ENCODE results near the gene EPHA4.
"Not testable (repeated sequence)": the region's sequence is repeated elsewhere in the genome, so short reads cannot be mapped to it uniquely, and the experiment has no call there.

EPHA4 gene

DNA sequence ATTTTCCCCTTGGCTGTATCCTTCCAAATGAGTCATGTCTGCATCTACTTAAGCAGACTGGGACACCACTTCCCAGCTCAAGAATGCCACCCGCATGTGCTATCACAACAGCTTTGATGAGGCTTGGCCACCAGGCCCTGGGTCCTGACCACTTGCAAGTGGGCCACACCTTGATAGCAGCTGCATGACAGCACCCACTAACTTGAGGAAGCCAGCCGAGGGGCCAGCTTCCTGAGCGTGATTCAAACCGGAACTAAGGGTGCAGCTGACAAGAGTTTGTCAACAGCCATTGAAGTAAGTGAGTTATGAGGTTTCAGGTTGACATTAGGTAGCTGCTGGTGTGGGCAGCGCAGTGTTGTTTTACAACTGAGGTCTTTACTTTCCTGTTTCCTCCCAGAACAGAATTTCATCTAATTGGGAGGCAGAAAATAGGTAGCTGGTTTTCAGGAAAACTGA lies 54.4 kb downstream of the EPHA4 start:
- no peak overlapping the region for H3K9ac ChIP-seq (ENCODE audit: low read length)

DNA sequence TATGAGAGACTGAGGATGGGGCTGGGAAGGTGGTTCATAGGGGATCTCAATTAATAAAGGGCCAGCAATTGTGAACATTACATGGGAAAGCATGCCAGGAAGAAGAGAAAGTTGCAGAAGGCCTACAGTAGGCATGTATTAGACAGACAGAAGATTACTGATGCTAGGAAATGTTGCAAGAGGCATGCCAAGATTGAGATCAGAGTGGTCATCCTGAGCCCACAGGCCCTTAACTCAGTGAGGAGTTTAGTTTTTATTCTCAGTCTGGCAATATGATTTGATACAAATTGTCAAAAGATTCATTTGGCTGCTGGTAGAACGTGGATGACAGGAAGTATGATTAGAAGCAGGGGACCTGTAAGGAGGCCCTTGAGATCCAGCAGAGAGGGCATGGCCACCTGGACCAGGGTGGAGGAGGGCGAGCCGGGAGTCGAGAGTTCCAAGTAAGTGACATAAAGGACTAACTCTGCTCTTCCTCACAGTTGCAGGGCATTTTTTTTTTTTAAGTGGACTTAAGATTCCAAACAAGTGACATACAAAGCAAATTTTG lies 54.9 kb downstream of the EPHA4 start:
- no peaks in the 10 kb centered on the region for H3K27me3 ChIP-seq (ENCODE audit: control insufficient read depth in 1 of 2, insufficient read depth in 2 of 2, low read length in 2 of 2)
- no peaks in the 10 kb centered on the region for H3K9me3 ChIP-seq (ENCODE audit: low read length)
- peaks cover 46% of the 10 kb centered on the region for H3K4me1 ChIP-seq (ENCODE audit: insufficient read depth, low read length)
- no peak overlapping the region for H3K9ac ChIP-seq (ENCODE audit: low read length)
- no peaks in the 10 kb centered on the region for H3K36me3 ChIP-seq (ENCODE audit: insufficient read depth, low read length)
- H3K27ac ChIP-seq (ENCODE audit: low read depth, low read length) = no peak overlapping the region
- H3K4me3 ChIP-seq (ENCODE audit: low read depth in 1 of 2, low read length in 2 of 2) = no peak overlapping the region

More for the DNA sequence above, 54.4 kb downstream of the EPHA4 start:
- Histone ChIP-seq H3K27ac (ENCODE audit: low read depth, low read length) (no peak overlapping the region), H3K4me3 (ENCODE audit: low read depth in 1 of 2, low read length in 2 of 2) (no peak overlapping the region), H3K4me1 (ENCODE audit: insufficient read depth, low read length) (peaks cover 46% of the 10 kb centered on the region), H3K27me3 (ENCODE audit: control insufficient read depth in 1 of 2, insufficient read depth in 2 of 2, low read length in 2 of 2) (no peaks in the 10 kb centered on the region), H3K9me3 (ENCODE audit: low read length) (no peaks in the 10 kb centered on the region), H3K36me3 (ENCODE audit: insufficient read depth, low read length) (no peaks in the 10 kb centered on the region)

GRCh38 chr2:221515864-221516263 lies 56.2 kb downstream of the EPHA4 start:
- no peaks in the 10 kb centered on the region for H3K9me3 ChIP-seq (ENCODE audit: low read length)
- H3K36me3 ChIP-seq (ENCODE audit: insufficient read depth, low read length) = no peaks in the 10 kb centered on the region
- H3K4me1 ChIP-seq (ENCODE audit: insufficient read depth, low read length) = peaks cover 46% of the 10 kb centered on the region
- no peaks in the 10 kb centered on the region for H3K27me3 ChIP-seq (ENCODE audit: control insufficient read depth in 1 of 2, insufficient read depth in 2 of 2, low read length in 2 of 2)
- H3K4me3 ChIP-seq (ENCODE audit: low read depth in 1 of 2, low read length in 2 of 2) = no peak overlapping the region
- no peak overlapping the region for H3K9ac ChIP-seq (ENCODE audit: low read length)
- H3K27ac ChIP-seq (ENCODE audit: low read depth, low read length) = no peak overlapping the region

- H3K4me3 ChIP-seq (ENCODE audit: low read depth in 1 of 2, low read length in 2 of 2) = no peak overlapping the region
- H3K9ac ChIP-seq (ENCODE audit: low read length) = no peak overlapping the region
- H3K36me3 ChIP-seq (ENCODE audit: insufficient read depth, low read length) = no peaks in the 10 kb centered on the region
- H3K4me1 ChIP-seq (ENCODE audit: insufficient read depth, low read length) = peaks cover 41% of the 10 kb centered on the region
- no peaks in the 10 kb centered on the region for H3K9me3 ChIP-seq (ENCODE audit: low read length)
- no peak overlapping the region for H3K27ac ChIP-seq (ENCODE audit: low read depth, low read length)
- no peaks in the 10 kb centered on the region for H3K27me3 ChIP-seq (ENCODE audit: control insufficient read depth in 1 of 2, insufficient read depth in 2 of 2, low read length in 2 of 2)
These were observed 57.6 kb downstream of the EPHA4 start for GRCh38 chr2:221514305-221515040.

DNA sequence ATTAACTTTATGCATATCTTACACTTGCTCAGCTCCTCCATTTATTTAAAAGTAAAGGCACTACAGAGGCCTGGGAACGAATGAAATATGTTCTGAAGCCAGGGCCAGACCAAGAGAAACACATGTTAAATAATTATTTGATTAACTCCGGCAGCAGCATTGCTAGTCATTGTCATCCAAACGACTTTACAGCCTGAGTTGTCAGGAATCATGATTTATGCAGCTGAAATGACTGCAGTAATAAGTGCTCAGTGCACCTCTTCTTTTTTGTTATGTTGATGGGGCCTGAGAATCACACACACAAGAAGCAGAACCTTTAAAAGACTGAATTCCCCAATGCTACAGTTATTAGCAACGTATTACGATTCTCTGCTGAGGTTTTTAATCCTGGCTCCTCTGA lies 58.9 kb downstream of the EPHA4 start:
- H3K4me3 ChIP-seq (ENCODE audit: low read depth in 1 of 2, low read length in 2 of 2) = no peak overlapping the region
- peaks cover 33% of the 10 kb centered on the region for H3K4me1 ChIP-seq (ENCODE audit: insufficient read depth, low read length)
- H3K27ac ChIP-seq (ENCODE audit: low read depth, low read length) = no peak overlapping the region
- no peaks in the 10 kb centered on the region for H3K36me3 ChIP-seq (ENCODE audit: insufficient read depth, low read length)
- H3K9ac ChIP-seq (ENCODE audit: low read length) = no peak overlapping the region
- no peaks in the 10 kb centered on the region for H3K27me3 ChIP-seq (ENCODE audit: control insufficient read depth in 1 of 2, insufficient read depth in 2 of 2, low read length in 2 of 2)
- H3K9me3 ChIP-seq (ENCODE audit: low read length) = no peaks in the 10 kb centered on the region

GRCh38 chr2:221511325-221511724 lies 60.8 kb downstream of the EPHA4 start:
- peaks cover 16% of the 10 kb centered on the region for H3K4me1 ChIP-seq (ENCODE audit: insufficient read depth, low read length)
- not testable (repeated sequence) for H3K4me3 ChIP-seq (ENCODE audit: low read depth in 1 of 2, low read length in 2 of 2); H3K9me3 ChIP-seq (ENCODE audit: low read length); H3K27me3 ChIP-seq (ENCODE audit: control insufficient read depth in 1 of 2, insufficient read depth in 2 of 2, low read length in 2 of 2); H3K27ac ChIP-seq (ENCODE audit: low read depth, low read length); H3K36me3 ChIP-seq (ENCODE audit: insufficient read depth, low read length); H3K9ac ChIP-seq (ENCODE audit: low read length)

DNA sequence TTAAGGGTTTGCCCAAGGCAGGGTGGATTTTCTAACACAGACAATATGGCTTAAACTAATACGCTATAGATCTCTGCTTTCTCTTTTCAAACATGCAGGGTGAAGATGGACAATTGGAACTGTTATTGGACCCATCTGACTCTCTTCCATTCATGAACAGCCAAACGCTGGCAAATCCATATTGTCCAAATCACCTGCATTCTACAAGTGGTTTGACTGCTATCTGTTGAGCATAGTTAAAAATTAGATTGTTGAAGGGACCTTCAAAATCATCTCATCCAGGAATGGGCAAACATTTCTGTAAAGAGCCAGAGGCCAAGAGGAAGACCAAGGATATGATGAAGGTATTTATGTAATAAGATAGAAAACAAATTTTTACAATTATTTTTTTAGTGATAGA lies 65.6 kb downstream of the EPHA4 start:
- H3K27ac ChIP-seq (ENCODE audit: low read depth, low read length) = no peak overlapping the region
- H3K9me3 ChIP-seq (ENCODE audit: low read length) = no peaks in the 10 kb centered on the region
- H3K9ac ChIP-seq (ENCODE audit: low read length) = no peak overlapping the region

DNA sequence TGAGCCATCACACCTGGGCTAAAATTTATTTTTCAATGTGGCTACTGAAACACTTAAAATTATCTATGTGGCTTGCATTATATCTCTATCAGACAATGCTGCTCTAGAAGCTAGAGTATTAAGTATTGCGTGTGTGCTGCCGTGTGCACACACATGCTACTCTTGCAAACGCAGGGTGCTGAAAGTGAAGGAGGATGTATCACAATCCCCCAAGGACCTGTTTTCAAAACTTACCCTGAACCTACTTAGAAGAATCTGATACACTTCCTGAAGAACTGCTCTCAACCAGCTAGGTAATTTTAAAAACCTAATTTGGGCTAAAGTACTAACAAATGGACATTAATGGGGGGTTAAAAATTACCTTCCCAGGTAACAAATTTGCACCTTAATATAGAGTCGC lies 66.5 kb downstream of the EPHA4 start:
- Histone ChIP-seq H3K36me3 (ENCODE audit: insufficient read depth, low read length) (no peaks in the 10 kb centered on the region), H3K27me3 (ENCODE audit: control insufficient read depth in 1 of 2, insufficient read depth in 2 of 2, low read length in 2 of 2) (no peaks in the 10 kb centered on the region), H3K9me3 (ENCODE audit: low read length) (no peaks in the 10 kb centered on the region), H3K4me1 (ENCODE audit: insufficient read depth, low read length) (peaks cover 18% of the 10 kb centered on the region), H3K27ac (ENCODE audit: low read depth, low read length) (no peak overlapping the region), H3K9ac (ENCODE audit: low read length) (no peak overlapping the region), H3K4me3 (ENCODE audit: low read depth in 1 of 2, low read length in 2 of 2) (no peak overlapping the region)

More for the DNA sequence above, 65.6 kb downstream of the EPHA4 start:
- Histone ChIP-seq H3K36me3 (ENCODE audit: insufficient read depth, low read length) (no peaks in the 10 kb centered on the region), H3K4me1 (ENCODE audit: insufficient read depth, low read length) (peaks cover 14% of the 10 kb centered on the region), H3K27me3 (ENCODE audit: control insufficient read depth in 1 of 2, insufficient read depth in 2 of 2, low read length in 2 of 2) (no peaks in the 10 kb centered on the region), H3K4me3 (ENCODE audit: low read depth in 1 of 2, low read length in 2 of 2) (no peak overlapping the region)

DNA sequence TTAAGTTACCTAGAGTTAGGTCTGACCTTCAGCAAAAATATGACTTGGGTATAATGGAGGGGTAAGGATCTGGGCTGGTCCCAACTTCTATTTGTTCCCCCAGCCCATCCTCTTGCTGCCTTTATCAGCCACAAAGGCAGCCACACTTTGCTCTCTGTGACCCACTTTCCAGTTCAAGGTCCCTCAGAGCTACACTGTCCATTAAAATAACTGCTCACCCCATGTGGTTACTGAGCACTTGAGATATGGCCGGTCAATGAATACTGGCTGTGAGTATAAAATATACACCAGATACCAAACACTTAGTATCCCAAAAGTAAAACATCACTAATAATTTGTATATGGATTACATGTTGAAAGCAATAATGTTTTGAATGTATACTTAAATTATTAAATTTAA lies 67.2 kb downstream of the EPHA4 start:
- Histone ChIP-seq H3K9ac (ENCODE audit: low read length) (no peak overlapping the region), H3K4me3 (ENCODE audit: low read depth in 1 of 2, low read length in 2 of 2) (no peak overlapping the region), H3K27me3 (ENCODE audit: control insufficient read depth in 1 of 2, insufficient read depth in 2 of 2, low read length in 2 of 2) (no peaks in the 10 kb centered on the region), H3K36me3 (ENCODE audit: insufficient read depth, low read length) (no peaks in the 10 kb centered on the region), H3K4me1 (ENCODE audit: insufficient read depth, low read length) (peaks cover 18% of the 10 kb centered on the region), H3K27ac (ENCODE audit: low read depth, low read length) (no peak overlapping the region), H3K9me3 (ENCODE audit: low read length) (no peaks in the 10 kb centered on the region)

DNA sequence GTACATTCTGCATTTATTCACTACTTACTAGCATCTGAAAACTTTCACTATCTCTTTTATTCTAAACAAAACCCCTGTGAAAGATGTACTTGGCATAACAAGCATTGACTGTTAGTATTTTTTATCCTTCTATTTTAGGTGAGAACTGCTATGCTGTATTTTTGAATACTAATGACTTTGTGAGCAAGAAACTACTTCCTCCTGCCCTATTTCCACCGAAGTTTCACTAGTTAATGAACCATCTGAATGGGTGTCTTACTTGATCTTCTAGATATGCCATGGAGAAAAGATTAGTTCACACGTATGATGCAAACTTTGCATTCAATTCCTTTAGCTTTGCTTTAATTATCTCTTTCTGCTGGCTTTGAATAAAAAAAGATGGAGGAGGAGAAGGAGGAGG lies 68.1 kb downstream of the EPHA4 start:
- H3K4me3 ChIP-seq (ENCODE audit: low read depth in 1 of 2, low read length in 2 of 2) = no peak overlapping the region
- no peaks in the 10 kb centered on the region for H3K36me3 ChIP-seq (ENCODE audit: insufficient read depth, low read length)
- H3K9me3 ChIP-seq (ENCODE audit: low read length) = no peaks in the 10 kb centered on the region
- H3K27ac ChIP-seq (ENCODE audit: low read depth, low read length) = no peak overlapping the region
- H3K27me3 ChIP-seq (ENCODE audit: control insufficient read depth in 1 of 2, insufficient read depth in 2 of 2, low read length in 2 of 2) = no peaks in the 10 kb centered on the region
- peaks cover 18% of the 10 kb centered on the region for H3K4me1 ChIP-seq (ENCODE audit: insufficient read depth, low read length)
- H3K9ac ChIP-seq (ENCODE audit: low read length) = no peak overlapping the region

DNA sequence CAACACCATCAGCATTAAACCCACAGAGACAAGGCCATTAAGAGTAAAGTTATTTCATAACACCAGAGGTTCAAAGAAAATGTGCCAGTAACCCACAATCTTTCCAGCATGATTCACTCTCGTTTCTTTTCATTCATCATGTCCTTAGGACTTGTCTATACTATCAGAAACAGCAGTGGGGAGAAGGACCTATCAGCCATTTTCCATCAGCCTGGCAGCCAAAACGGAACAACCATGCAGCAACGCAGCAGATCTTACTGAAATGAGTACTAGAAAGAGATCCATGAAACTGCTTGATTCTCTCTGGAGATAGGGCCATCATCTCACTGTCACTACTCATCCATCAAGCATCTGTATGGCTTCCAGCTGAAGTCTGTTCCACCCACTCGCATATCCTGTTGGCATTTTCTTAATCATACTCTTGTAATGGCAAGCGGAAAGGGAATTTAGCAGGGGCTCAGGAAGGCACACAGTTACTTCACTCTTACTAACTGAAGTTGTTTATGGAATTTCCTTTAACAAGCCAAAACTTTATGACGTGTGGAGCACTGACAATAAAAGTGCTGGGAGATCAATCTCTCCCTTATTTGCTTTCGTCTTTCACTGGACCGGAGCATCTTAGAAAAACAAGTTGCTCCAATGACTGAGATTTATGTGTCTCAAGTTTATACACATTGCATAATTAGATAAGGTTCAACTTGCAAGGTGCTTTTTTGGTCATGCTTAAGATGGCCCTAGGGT lies 69.7 kb downstream of the EPHA4 start:
- no peaks in the 10 kb centered on the region for H3K9me3 ChIP-seq (ENCODE audit: low read length)
- no peak overlapping the region for H3K9ac ChIP-seq (ENCODE audit: low read length)
- no peak overlapping the region for H3K4me3 ChIP-seq (ENCODE audit: low read depth in 1 of 2, low read length in 2 of 2)
- H3K27ac ChIP-seq (ENCODE audit: low read depth, low read length) = no peak overlapping the region
- H3K36me3 ChIP-seq (ENCODE audit: insufficient read depth, low read length) = no peaks in the 10 kb centered on the region
- peaks cover 18% of the 10 kb centered on the region for H3K4me1 ChIP-seq (ENCODE audit: insufficient read depth, low read length)
- H3K27me3 ChIP-seq (ENCODE audit: control insufficient read depth in 1 of 2, insufficient read depth in 2 of 2, low read length in 2 of 2) = no peaks in the 10 kb centered on the region
